Breast epithelium (tissue), 4 donors: ENCODE data around the gene CEP89. TPM values are rescaled to one million over a fixed set of nuclear protein-coding genes. Genes with fewer than 3 reads are reported as not detected.

Experiments
- DNase-seq, 2 donors: peaks; one replicate each; pipeline ENCODE4 v3.0.0-alpha.2; 2019; ENCODE audit warnings: low spot score in 2 of 2
- H3K27ac ChIP-seq, 2 donors: fragments of 200-600 bp; sonication (generic) in 1 of 2; one replicate each; pipeline ENCODE4 v1.5.1; 2016 to 2019; ENCODE audit warnings: mild to moderate bottlenecking in 1 of 2
- H3K27me3 ChIP-seq, 2 donors: fragments of 200-600 bp; sonication (generic) in 1 of 2; one replicate each; pipeline versions ENCODE4 v1.5.1 to v1.6.0; 2017 to 2019; ENCODE audit warnings: control low read depth in 1 of 2, mild to moderate bottlenecking in 1 of 2
- H3K36me3 ChIP-seq: fragments of 200-600 bp; one replicate; pipeline ENCODE4 v1.5.1; 2019
- H3K4me1 ChIP-seq, 2 donors: fragments of 200-600 bp; sonication (generic); one replicate each; pipeline ENCODE4 v1.5.1; 2016 to 2019; ENCODE audit warnings: control low read depth in 1 of 2
- H3K4me3 ChIP-seq, 3 donors: fragments of 200-600 bp; sonication (generic); 1 replicate in 2 of 3; 2 replicates in 1 of 3; pipeline ENCODE4 v1.5.1; 2016 to 2019; ENCODE audit warnings: mild to moderate bottlenecking in 3 of 3, moderate library complexity in 2 of 3
- H3K9me3 ChIP-seq, 2 donors: fragments of 200-600 bp; sonication (generic) in 1 of 2; one replicate each; pipeline ENCODE4 v1.5.1; 2016 to 2019; ENCODE audit warnings: control low read depth in 1 of 2
- CTCF ChIP-seq, 3 donors: fragments of 450-650 bp; IDR thresholded peaks; one replicate each; pipeline ENCODE4 v1.5.1; 2016 to 2017; ENCODE audit warnings: antibody characterized with exemption in 3 of 3, mild to moderate bottlenecking in 3 of 3, moderate library complexity in 3 of 3
- POLR2A ChIP-seq: fragments of 450-650 bp; IDR thresholded peaks from one replicate; pipeline ENCODE4 v1.6.1; 2016; ENCODE audit warnings: antibody characterized with exemption, mild to moderate bottlenecking, moderate library complexity
- POLR2AphosphoS5 ChIP-seq, 3 donors: sonication (generic); formaldehyde crosslinking; IDR thresholded peaks; one replicate each; pipeline ENCODE4 v1.6.1; 2017; ENCODE audit warnings: antibody characterized with exemption in 3 of 3
- intact Hi-C: fragments of 100-400 bp; cut with DNase I; formaldehyde crosslinking; loops from one replicate; pipeline ENCODE4 v1.15.1; 2023; ENCODE audit warnings: low total_unique reads
- total RNA-seq, 3 donors: library from RNA; depleted of rRNA; stranded (reverse); fragments of >200 nt; gene quantifications; one replicate each; pipeline ENCODE4 v1.1.0, GENCODE V29; 2016

The CEP89 gene
- total RNA-seq, 3 donors from 2014 or later: 9.3 to 17.4 (median 16.7) TPM

GRCh38 chr19:32921624-32922023 lies 50.1 kb downstream of the CEP89 start:
- no peaks in the 10 kb centered on the region for H3K9me3 ChIP-seq

GRCh38 chr19:32919365-32919764 lies 52.4 kb downstream of the CEP89 start:
- no peak for TF ChIP-seq POLR2A
- no peak for TF ChIP-seq POLR2AphosphoS5 (IDR thresholded peaks at IDR 0.05)
- TF ChIP-seq CTCF (IDR thresholded peaks at IDR 0.05): no peak
- Histone ChIP-seq H3K9me3 (no peaks in the 10 kb centered on the region), H3K4me3 (no peak overlapping the region), H3K27ac (no peak overlapping the region), H3K36me3 (no peaks in the 10 kb centered on the region), H3K4me1 (no peaks in the 10 kb centered on the region), H3K27me3 (no peaks in the 10 kb centered on the region)
- intact Hi-C loops: no loop called here
- no peak for DNase-seq

More at GRCh38 chr19:32921624-32922023, 50.1 kb downstream of the CEP89 start:
- H3K36me3 ChIP-seq: no peaks in the 10 kb centered on the region
- no peak overlapping the region for H3K27ac ChIP-seq
- no peaks in the 10 kb centered on the region for H3K27me3 ChIP-seq
- DNase-seq: no peak
- TF ChIP-seq POLR2AphosphoS5 (IDR thresholded peaks at IDR 0.05): no peak
- TF ChIP-seq POLR2A: no peak
- TF ChIP-seq CTCF (IDR thresholded peaks at IDR 0.05): no peak
- H3K4me1 ChIP-seq: no peaks in the 10 kb centered on the region
- no peak overlapping the region for H3K4me3 ChIP-seq
- intact Hi-C loops: no loop called here

DNA sequence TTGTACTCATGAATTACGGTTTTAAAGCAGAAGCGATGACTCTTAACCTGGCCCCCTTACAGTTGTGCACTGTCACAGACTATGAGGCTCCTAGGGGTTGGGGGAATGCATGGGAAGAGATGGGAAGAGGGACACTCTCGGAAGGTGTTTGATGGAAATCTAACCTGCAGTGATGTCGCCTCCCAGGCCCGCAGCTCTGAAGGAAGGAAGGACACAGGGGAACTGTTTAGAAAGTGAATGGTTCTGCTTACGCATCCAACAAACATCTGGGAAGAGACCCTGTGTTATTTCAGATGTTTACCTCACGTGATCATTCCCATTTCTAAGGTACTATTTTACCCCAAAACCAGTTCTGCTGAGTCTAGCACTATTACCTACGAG lies 54.2 kb downstream of the CEP89 start:
- Histone ChIP-seq H3K27me3 (no peaks in the 10 kb centered on the region), H3K36me3 (no peaks in the 10 kb centered on the region), H3K27ac (no peak overlapping the region), H3K4me1 (no peaks in the 10 kb centered on the region), H3K9me3 (no peaks in the 10 kb centered on the region), H3K4me3 (no peak overlapping the region)
- intact Hi-C loops: no loop called here
- no peak for TF ChIP-seq CTCF (IDR thresholded peaks at IDR 0.05)
- TF ChIP-seq POLR2AphosphoS5 (IDR thresholded peaks at IDR 0.05): no peak
- DNase-seq: no peak

GRCh38 chr19:32916969-32917615 lies 54.7 kb downstream of the CEP89 start:
- no peaks in the 10 kb centered on the region for H3K27me3 ChIP-seq
- intact Hi-C loops: no loop called here
- no peaks in the 10 kb centered on the region for H3K36me3 ChIP-seq
- H3K4me3 ChIP-seq: no peak overlapping the region
- TF ChIP-seq POLR2AphosphoS5 (IDR thresholded peaks at IDR 0.05): no peak
- TF ChIP-seq CTCF (IDR thresholded peaks at IDR 0.05): no peak
- TF ChIP-seq POLR2A: no peak
- DNase-seq: no peak
- H3K27ac ChIP-seq: no peak overlapping the region
- H3K4me1 ChIP-seq: no peaks in the 10 kb centered on the region
- no peaks in the 10 kb centered on the region for H3K9me3 ChIP-seq

GRCh38 chr19:32914879-32915660 lies 56.7 kb downstream of the CEP89 start:
- TF ChIP-seq POLR2A: no peak
- no peak for TF ChIP-seq CTCF (IDR thresholded peaks at IDR 0.05)
- no peak for TF ChIP-seq POLR2AphosphoS5 (IDR thresholded peaks at IDR 0.05)
- no peaks in the 10 kb centered on the region for H3K36me3 ChIP-seq

More at GRCh38 chr19:32914879-32915660, 56.7 kb downstream of the CEP89 start:
- Histone ChIP-seq H3K4me3 (no peak overlapping the region), H3K27me3 (no peaks in the 10 kb centered on the region), H3K9me3 (no peaks in the 10 kb centered on the region), H3K27ac (no peak overlapping the region), H3K4me1 (no peaks in the 10 kb centered on the region)
- no peak for DNase-seq
- intact Hi-C loops: no loop called here
